ENCODE results near the gene NEDD4L.

NEDD4L gene

DNA sequence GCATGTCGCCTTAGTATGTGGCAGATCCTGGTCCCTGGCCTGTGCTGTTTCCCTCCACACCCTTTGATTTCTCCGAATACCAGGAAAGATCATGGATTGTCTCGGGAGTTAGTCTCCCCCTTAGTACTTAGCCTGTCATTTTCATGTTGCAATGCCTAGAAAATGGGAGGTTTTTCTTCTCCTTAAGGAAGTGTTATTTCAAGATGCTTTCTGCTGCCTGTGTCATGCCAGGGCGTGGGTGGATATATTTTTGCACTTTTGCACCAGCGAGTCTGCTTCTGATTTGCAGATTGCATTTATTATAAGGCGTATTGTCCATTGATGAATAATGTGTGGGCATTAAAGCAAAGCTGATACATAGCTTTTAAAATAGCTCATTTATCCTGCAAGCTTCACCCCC lies 223.5 kb downstream of the NEDD4L start:
- TF ChIP-seq MYC (IDR thresholded peaks at IDR 0.05; ENCODE audit: low read depth, low read length): no peak
- TF ChIP-seq POLR2A (IDR thresholded peaks at IDR 0.05; ENCODE audit: extremely low read depth, insufficient read length): no peak
- no peak overlapping the region for H3K4me3 ChIP-seq (ENCODE audit: low read depth, low read length)
- DNase-seq (ENCODE audit: low read depth): no peak

DNA sequence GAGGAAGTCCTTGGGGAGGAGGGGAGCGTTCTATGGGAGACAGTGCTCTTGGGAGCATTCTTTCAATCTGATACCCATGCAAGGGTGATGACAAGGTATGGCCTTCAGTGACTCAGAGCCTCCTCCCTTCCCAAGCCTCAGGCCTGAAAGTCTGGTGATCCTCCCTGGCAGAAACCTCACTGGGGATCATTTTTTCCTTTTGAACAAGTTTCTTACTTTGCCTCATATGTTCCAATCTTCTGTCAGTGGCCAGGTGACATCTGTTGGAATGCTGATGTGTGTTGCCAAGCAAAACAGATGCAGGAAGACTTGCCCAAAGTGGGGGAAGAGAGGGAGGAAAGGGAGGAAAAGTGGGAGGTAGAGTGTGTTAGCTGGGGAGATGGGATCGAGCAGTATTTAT lies 224.8 kb downstream of the NEDD4L start:
- H3K4me3 ChIP-seq (ENCODE audit: low read depth, low read length): no peak overlapping the region
- TF ChIP-seq, protein P1, sequence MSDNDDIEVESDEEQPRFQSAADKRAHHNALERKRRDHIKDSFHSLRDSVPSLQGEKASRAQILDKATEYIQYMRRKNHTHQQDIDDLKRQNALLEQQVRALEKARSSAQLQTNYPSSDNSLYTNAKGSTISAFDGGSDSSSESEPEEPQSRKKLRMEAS (IDR thresholded peaks at IDR 0.05; ENCODE audit: low read depth, low read length): no peak
- no peak for TF ChIP-seq POLR2A (IDR thresholded peaks at IDR 0.05; ENCODE audit: extremely low read depth, insufficient read length)
- TF ChIP-seq, protein P2, sequence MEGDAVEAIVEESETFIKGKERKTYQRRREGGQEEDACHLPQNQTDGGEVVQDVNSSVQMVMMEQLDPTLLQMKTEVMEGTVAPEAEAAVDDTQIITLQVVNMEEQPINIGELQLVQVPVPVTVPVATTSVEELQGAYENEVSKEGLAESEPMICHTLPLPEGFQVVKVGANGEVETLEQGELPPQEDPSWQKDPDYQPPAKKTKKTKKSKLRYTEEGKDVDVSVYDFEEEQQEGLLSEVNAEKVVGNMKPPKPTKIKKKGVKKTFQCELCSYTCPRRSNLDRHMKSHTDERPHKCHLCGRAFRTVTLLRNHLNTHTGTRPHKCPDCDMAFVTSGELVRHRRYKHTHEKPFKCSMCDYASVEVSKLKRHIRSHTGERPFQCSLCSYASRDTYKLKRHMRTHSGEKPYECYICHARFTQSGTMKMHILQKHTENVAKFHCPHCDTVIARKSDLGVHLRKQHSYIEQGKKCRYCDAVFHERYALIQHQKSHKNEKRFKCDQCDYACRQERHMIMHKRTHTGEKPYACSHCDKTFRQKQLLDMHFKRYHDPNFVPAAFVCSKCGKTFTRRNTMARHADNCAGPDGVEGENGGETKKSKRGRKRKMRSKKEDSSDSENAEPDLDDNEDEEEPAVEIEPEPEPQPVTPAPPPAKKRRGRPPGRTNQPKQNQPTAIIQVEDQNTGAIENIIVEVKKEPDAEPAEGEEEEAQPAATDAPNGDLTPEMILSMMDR (IDR thresholded peaks at IDR 0.05; ENCODE audit: low read depth, low read length): no peak
- TF ChIP-seq MYC (IDR thresholded peaks at IDR 0.05; ENCODE audit: low read depth, low read length): no peak
- no peak for DNase-seq (ENCODE audit: low read depth)

DNA sequence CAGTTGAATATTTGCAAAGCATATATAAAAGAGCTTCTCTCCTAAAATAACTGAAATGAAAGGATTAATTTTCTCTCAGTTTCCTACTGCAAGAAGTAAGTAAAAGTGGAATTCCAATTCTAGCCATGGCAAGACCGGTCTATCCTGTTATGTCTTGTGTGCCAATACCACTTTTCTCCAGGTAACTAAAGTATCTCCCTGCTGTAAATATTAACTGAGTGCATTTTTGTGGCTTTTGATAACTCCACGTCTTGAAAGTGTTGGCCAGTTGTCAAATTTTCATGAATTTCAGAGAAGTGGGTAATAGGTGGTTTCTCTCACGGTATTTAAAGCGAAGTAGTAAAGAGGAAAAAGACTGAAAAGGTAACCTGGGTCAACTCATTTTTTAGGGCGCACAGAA lies 225.9 kb downstream of the NEDD4L start:
- DNase-seq (ENCODE audit: low read depth): no peak
- no peak overlapping the region for H3K4me3 ChIP-seq (ENCODE audit: low read depth, low read length)
- TF ChIP-seq, protein P1 (IDR thresholded peaks at IDR 0.05; ENCODE audit: low read depth, low read length): no peak
- TF ChIP-seq, protein P2 (IDR thresholded peaks at IDR 0.05; ENCODE audit: low read depth, low read length): no peak
- TF ChIP-seq MYC (IDR thresholded peaks at IDR 0.05; ENCODE audit: low read depth, low read length): no peak
- no peak for TF ChIP-seq POLR2A (IDR thresholded peaks at IDR 0.05; ENCODE audit: extremely low read depth, insufficient read length)

- H3K4me3 ChIP-seq (ENCODE audit: low read depth, low read length): no peak overlapping the region
- TF ChIP-seq, protein P2 (IDR thresholded peaks at IDR 0.05; ENCODE audit: low read depth, low read length): no peak
- TF ChIP-seq POLR2A (IDR thresholded peaks at IDR 0.05; ENCODE audit: extremely low read depth, insufficient read length) (no peak), MYC (IDR thresholded peaks at IDR 0.05; ENCODE audit: low read depth, low read length) (no peak)
- TF ChIP-seq, protein P1 (IDR thresholded peaks at IDR 0.05; ENCODE audit: low read depth, low read length): no peak
- DNase-seq (ENCODE audit: low read depth): no peak
Measured at GRCh38 chr18:58270396-58270795, 226.4 kb downstream of the NEDD4L start.

- DNase-seq (ENCODE audit: low read depth): no peak
- TF ChIP-seq POLR2A (IDR thresholded peaks at IDR 0.05; ENCODE audit: extremely low read depth, insufficient read length): no peak
- TF ChIP-seq, protein P1 (IDR thresholded peaks at IDR 0.05; ENCODE audit: low read depth, low read length): no peak
- TF ChIP-seq, protein P2 (IDR thresholded peaks at IDR 0.05; ENCODE audit: low read depth, low read length): no peak
- no peak for TF ChIP-seq MYC (IDR thresholded peaks at IDR 0.05; ENCODE audit: low read depth, low read length)
- no peak overlapping the region for H3K4me3 ChIP-seq (ENCODE audit: low read depth, low read length)
Measured at GRCh38 chr18:58271770-58272169, 227.7 kb downstream of the NEDD4L start.

DNA sequence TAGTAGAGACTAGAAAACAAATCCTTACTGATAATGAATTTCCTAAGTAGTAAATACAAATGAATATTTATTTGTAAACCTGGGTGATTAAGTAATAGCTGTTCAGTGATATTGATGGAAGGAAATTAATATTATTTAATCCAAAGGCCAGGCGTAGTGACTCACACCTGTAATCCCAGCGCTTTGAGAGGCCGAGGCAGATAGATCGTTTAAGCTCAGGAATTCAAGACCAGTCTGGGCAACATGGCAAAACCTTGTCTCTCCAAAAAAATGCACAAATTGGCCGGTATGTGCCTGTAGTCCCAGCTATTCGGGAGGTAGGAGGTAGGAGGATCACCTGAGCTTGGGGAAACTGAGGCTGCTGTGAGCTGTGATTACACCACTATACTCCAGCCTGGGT lies 228.2 kb downstream of the NEDD4L start:
- DNase-seq (ENCODE audit: low read depth): no peak
- TF ChIP-seq, protein P1 (IDR thresholded peaks at IDR 0.05; ENCODE audit: low read depth, low read length): no peak
- TF ChIP-seq MYC (IDR thresholded peaks at IDR 0.05; ENCODE audit: low read depth, low read length): no peak
- TF ChIP-seq, protein P2 (IDR thresholded peaks at IDR 0.05; ENCODE audit: low read depth, low read length): no peak
- no peak overlapping the region for H3K4me3 ChIP-seq (ENCODE audit: low read depth, low read length)
